Activated CD8-positive, alpha-beta memory T cell treated with anti-CD3 and anti-CD28 coated beads, Interleukin-2, amount 50 U/mL, for 24 hours (primary cell): ENCODE data around the gene MBP.

Source experiments
- DNase-seq: peaks from one replicate; pipeline ENCODE4 v3.0.0-alpha.2; 2020; ENCODE audit errors: extremely low read depth

MBP gene

GRCh38 chr18:77151033-77151771 lies 18.6 kb upstream of the MBP start:
- no peak for DNase-seq

DNA sequence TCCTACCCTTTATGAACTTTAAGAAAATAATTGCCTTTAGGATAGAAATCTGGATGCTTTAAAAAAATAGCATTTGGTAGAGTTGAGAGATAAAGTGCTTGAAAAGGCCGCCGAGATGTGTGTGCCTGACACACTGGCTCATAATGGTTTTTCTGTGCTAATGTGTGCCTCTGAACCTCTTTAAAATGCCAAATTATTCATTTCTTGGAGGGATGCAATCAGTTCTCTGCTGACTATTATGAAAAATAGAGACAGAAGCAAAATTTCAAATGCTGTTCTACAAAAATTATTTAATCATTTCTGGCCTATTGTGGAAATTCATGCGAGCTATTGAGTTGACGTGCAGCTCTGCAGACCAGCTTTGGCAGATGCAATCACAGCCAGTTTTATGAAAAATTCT lies 18.0 kb upstream of the MBP start:
- DNase-seq, result no peak

DNA sequence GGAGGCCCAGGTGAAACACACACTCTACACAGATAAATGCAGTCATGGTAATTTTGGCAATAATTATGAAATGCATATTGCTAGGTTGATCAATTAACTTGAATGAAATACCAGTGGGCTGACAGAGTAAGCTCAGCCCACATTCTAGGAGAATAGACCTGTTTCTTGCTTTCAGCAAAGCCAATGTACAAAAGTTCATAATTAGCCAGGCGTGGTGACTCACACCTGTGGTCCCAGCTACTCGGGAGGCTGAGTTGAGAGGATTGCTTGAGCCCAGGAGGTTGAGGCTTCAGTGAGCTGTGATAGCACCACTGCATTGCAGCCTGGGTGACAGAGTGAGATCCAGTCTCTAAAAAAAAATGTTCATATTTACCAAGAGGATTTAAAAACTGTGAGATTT lies 15.7 kb upstream of the MBP start:
- DNase-seq, result no peak

DNA sequence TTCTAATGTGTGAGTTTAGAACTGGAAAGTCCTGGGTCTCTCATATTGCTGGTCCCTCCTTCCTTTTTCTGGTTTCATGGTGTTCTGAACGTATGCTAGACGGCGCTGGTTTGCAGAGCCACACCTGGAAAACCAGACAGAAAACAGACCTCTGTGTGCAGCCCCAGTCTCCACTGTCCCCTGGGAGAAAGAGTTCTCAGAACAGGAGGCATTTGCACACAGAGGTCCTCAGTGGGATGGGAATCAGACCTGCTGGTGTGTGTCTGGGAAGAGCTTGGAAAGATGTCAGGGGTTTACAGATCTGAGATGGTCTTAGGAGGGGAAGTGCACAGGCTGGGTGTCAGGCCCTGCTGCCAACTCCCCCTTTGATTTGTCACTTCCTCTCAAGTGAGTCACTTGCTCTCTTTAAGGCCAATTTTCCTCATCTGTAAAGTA lies 14.9 kb upstream of the MBP start:
- DNase-seq, result no peak

DNA sequence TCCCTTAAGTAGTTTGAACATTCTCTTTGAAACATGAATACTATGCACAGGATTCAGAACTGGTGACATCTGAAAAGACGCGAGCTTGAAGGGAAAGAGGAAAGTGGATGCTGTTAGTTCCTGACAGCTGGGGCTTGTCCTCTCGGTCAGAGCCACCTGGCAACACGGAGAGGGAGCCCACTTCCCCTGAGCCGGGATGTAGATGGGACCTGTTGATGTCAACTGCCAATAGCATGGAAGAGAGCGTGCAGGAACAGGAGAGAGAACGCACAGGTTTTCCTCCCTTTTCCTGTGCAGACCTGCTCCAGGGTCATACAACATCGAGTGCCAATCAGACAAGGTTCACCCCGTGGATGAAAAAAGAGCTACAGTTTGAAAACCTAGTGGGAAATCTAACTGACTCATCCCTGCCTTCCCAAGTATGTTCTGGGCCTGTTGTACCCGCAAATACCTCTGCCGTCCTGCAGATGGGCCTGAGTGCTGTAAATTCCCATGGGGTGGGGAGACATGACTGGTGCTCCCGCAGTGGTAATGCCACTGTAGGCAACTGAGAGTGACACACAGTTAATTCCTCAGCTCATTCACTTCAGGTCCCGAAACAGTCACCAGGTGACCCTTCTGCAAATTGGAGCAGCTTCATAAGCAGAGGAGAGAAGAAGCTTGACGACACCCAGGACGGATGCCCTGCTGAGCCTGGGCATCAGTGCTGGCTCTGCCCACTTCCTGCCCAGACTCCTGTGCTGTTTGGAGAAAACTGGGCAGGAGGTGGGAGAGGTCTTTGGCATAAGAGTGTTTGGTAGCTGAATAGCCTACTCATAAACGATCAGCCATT lies 13.9 kb upstream of the MBP start:
- DNase-seq, result no peak

DNA sequence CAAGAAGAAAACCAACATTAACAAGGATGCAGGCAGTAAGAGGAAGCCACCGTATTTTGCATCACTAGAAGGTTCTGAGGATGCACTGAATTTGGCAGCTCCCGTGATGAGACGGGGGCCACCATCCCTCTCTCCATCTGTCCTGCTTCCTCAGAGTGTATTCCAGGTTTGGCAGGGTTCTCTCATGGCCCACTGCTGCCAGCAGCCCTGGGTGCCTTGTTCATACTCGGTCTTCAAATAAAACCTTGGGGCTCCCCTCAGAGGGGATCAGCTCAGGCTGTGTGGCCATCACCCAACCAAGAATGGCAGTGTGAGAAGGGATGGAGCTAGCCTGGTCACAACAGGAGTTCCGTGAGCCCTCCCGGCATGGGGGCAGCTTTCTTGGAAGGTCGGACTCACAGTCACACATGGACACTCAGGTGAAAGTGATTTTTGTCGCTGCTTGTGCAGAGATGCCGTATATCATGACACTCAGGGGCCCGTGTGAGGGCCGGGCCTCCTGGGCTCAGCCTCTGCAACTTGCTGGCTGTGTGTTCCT lies 12.8 kb upstream of the MBP start:
- DNase-seq, result no peak

DNA sequence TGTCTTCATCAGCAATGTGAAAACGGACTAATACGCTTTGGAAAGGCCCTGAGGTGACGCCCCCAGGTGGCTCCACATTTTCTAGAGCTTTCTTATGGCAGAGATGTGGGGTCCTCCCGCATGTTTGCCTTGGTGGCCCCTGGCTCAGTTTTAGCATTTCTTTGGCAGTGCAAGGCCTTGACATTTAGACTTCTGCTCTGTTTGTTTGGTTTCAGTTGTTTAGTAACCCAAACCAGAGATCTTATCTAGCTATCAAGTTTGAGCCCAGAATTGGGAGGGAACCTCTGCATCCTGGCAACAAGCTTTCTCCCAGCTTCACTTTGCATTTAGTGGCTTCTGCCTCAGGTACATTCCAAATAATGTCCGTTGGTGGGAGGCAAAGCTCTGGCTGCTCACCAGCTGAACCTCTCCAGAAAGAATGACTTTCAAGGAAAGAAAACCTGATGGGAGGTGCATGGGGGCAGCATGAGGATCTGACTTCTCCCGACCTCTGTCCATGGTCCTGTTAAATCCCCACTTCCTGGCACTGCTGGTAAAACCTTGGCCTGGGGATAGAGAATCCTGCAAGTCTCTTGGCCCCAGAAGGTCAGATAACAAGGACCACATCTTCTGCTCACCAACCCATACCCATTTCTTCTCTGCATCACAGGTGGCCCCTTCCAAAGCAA lies 12.0 kb upstream of the MBP start:
- DNase-seq, result no peak

- DNase-seq, result no peak
Observed at GRCh38 chr18:77144046-77144445, 11.5 kb upstream of the MBP start.

GRCh38 chr18:77143196-77143595 lies 10.6 kb upstream of the MBP start:
- no peak for DNase-seq

- DNase-seq, result no peak
Observed at GRCh38 chr18:77141401-77142118, 9.0 kb upstream of the MBP start.

- no peak for DNase-seq
Observed at GRCh38 chr18:77140439-77141109, 8.0 kb upstream of the MBP start.

DNA sequence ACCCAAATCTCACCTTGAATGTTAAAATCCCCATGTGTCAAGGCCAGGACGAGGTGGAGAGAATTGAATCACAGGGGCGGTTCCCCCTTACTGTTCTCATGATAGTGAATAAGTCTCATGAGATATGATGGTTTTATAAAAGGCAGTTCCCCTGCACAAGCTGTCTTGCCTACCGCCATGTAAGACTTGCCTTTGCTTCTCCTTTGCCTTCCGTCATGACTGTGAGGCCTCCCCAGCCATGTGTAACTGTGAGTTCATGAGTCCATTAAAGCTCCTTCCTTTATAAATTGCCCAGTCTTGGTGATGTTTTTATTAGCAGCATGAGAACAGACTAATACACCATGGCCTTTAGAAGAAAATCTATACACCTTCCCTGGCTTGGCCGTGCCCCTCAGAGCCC lies 7.4 kb upstream of the MBP start:
- no peak for DNase-seq

DNA sequence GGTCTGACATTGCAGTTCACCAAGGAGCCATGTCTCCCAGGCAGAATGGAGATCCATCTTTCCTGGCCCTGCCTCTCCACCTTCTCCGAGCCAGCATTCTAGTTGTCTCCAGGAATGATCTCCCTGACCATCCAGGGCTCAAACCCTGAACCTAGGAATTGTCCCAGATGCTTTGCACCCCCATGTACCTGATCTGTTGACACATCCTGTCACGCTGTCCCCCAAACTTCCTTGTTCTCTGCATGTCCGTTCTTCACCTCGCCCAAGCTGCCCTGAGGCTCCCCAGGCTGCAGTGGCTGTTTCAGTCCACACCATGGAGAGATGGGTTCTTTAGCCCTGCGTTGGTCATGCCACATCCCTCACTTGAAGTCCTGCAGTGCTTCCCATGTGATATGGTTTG lies 7.0 kb upstream of the MBP start:
- no peak for DNase-seq

DNA sequence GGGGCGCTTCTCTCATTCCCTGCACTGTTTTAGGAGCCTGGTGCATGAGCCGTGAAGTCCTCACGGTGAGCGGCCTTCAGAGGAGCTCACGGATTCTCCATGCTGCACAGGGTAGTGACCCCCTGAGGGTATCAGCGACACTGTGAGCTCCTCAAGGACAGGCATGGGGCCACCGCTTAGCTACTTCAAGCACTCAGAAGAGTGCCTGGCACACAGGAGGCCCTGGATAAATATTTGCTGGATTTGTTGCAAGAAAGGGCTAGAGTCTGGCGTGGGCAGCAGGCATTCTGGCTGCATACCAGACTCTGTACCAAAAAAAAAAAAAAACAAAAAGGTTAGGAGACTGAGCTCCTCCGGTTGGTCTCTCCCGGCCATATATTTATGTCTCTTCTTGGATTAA lies 5.7 kb upstream of the MBP start:
- DNase-seq, result no peak

- DNase-seq, result no peak
Observed at GRCh38 chr18:77137851-77138250, 5.3 kb upstream of the MBP start.

DNA sequence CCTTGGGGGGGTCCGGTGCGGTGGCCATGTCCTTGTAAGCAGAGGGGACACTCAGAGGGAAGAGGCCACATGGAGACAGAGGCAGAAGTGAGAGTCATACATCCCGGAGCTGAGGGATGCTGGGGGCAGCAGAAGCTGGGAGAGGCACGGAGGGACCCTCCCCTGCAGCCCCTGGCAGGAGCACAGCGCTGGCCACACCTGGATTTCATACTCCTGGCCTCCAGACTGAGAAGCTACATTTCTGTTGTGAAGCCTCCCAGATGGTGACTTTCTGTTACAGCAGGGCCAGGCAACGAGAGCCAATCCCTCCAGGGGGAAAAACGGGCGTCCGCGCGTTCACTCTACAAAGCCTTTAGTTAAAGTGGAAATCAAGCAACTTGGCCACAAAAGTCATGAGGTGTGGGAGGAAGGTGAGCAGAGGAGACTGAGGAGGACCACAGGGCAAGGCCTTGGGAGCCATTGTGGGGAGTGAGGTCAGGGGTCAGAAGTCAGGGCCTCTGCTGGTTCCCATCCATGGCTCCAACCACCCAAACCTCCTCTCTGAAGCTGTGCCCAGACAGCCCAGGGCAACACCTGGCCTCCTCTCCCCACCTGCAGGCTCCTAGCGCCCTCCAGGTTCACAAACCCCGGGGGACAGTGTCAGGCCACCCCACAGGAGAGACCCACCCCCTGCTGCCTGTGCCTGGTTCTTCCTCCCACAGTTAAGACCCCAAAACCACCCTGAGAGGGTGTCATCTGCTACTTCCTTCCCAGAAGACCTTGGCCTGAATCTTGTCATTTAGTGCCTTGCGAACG lies 4.5 kb upstream of the MBP start:
- DNase-seq, result no peak

- DNase-seq, result no peak
Observed at GRCh38 chr18:77136076-77136718, 3.6 kb upstream of the MBP start.

GRCh38 chr18:77135339-77136075 lies 2.9 kb upstream of the MBP start:
- no peak for DNase-seq

DNA sequence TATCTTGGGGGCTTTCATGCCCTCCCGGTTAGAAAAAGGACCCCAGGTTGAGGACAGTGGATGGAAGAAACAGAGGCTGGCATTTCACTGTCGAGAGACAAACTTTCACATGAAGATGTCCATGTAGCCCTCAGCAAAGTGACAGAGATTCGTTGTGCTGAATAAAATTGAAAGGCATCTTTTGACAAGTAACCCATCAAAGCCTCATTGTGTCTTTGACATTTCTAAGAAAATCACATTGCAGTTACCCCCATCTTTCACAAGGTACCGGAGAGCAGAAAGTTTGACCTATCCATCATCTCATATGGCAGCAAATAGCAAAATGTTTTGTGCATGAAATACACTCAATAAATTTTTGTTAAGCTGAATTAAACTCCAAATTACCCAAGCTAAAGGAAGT lies 2.0 kb upstream of the MBP start:
- no peak for DNase-seq
